T-helper 1 cell treated with Interleukin-12 subunit alpha and Interleukin-12 subunit beta and Interleukin-4 antibody, amounts not matched to agents 30 μg/mL and 1 μg/mL, for 36 hours (primary cell): ENCODE data around the gene MRPL46.
"Not testable (repeated sequence)": the region's sequence is repeated elsewhere in the genome, so short reads cannot be mapped to it uniquely, and the experiment has no call there.

ENCODE experiments used
- H3K27ac Mint-ChIP-seq: one replicate; pipeline ENCODE4 v1.8.0; 2021; ENCODE audit warnings: mild to moderate bottlenecking, mixed read lengths
- H3K27me3 Mint-ChIP-seq: one replicate; pipeline ENCODE4 v1.8.0; 2021; ENCODE audit warnings: low read depth, mixed read lengths
- H3K36me3 Mint-ChIP-seq: one replicate; pipeline ENCODE4 v1.8.0; 2021; ENCODE audit warnings: low read depth, mixed read lengths
- H3K4me1 Mint-ChIP-seq: one replicate; pipeline ENCODE4 v1.8.0; 2021; ENCODE audit warnings: low read depth, mixed read lengths
- H3K4me3 Mint-ChIP-seq: one replicate; pipeline ENCODE4 v1.8.0; 2021; ENCODE audit warnings: mild to moderate bottlenecking, moderate library complexity, mixed read lengths
- H3K9me3 Mint-ChIP-seq: one replicate; pipeline ENCODE4 v1.8.0; 2021; ENCODE audit warnings: mixed read lengths

Gene MRPL46

DNA sequence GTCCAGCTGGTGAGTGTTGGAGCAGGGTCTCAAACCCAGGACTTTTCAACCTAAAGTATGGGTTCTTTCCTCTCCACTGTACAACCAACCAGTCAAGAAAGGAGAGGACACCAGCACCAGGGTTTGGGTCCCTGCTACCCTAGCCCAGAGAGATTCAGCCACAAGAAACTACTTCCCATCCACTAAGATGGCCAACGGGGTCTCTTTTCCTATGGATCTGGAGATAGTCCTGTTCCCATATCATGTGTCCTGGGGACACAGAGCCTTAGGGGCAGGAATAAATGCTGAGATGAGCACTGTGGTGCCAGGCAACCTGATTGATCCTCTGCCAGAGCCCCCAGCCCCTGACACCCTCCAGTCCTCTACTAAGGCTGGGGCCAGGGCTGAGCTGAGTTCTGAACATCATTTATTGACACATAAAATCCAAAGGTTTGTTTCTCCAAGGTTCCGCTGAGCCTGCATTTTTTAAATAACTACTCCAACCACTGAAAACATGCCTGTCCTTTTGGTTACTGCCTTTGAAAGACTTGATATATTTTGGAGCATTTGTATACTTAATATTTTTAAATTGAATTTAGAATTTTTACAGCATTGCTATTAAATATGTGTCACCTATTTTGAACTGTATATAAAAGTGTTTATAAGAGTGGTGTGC lies 26.0 kb downstream of the MRPL46 start:
- Mint-ChIP-seq H3K4me1 (no peaks in the 10 kb centered on the region), H3K9me3 (peaks cover 14% of the 10 kb centered on the region), H3K27me3 (peaks cover 26% of the 10 kb centered on the region), H3K27ac (no peak overlapping the region), H3K4me3 (no peak overlapping the region), H3K36me3 (no peaks in the 10 kb centered on the region)

DNA sequence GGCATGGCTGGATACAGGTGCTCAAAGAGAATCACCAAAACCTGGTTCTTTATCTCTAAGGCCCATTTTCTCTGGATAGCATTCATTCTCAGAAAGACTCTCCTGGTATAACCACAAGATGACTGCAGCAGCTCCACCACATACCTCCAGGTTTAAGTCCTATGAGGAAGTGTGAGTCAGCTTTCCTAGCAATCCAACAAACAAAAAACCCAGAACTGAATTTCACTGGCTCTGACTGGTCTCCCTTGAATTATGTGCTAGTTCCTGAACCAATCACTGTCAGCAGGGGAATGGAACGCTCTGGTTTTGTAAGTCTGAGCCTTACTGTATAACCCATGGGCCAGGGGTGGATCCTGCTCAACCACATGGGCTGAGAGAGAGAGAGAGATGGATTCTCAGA lies 27.2 kb downstream of the MRPL46 start:
- H3K27ac Mint-ChIP-seq: no peak overlapping the region
- H3K27me3 Mint-ChIP-seq: peaks cover 34% of the 10 kb centered on the region
- peaks cover 14% of the 10 kb centered on the region for H3K9me3 Mint-ChIP-seq
- no peaks in the 10 kb centered on the region for H3K4me1 Mint-ChIP-seq
- H3K36me3 Mint-ChIP-seq: no peaks in the 10 kb centered on the region
- no peak overlapping the region for H3K4me3 Mint-ChIP-seq

DNA sequence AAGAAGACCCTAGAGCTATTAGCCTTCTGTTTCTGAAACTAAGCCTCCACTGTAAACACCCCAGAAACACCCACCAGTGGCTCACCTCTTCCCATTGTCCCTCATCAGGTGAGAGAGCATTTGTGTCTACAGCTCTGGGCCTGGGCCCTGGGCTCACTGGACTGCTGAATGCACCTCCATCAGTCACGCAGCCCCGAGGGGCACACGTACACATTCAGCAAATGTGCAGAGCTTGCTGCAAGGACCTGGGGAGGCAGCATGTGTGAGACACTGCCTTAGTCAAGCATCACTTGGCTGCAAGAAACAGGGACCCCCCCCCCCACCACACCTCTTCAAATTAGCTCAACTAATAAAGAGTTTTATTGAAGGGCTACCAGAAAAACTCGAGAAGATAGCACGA lies 29.0 kb downstream of the MRPL46 start:
- H3K27me3 Mint-ChIP-seq: peaks cover 24% of the 10 kb centered on the region
- no peak overlapping the region for H3K27ac Mint-ChIP-seq
- H3K4me1 Mint-ChIP-seq: no peaks in the 10 kb centered on the region
- H3K9me3 Mint-ChIP-seq: peaks cover 1% of the 10 kb centered on the region
- H3K36me3 Mint-ChIP-seq: no peaks in the 10 kb centered on the region
- H3K4me3 Mint-ChIP-seq: no peak overlapping the region

DNA sequence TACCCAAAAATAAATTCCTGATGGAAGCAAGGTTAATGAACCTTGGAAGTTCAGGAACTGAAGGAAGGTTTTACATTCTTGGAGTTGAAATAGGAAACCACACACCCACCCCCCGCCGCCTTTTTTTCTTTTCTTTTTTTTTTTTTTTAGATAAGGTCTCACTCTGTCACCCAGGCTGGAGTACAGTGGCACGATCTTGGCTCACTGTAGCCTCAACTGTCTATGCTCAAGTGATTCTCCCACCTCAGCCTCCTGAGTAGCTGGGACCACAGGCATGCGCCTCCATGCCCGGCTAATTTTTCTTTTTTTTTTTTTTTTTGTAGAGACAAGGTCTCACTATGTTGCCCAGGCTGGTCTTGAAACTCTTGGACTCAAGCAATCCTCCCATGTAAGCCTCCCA lies 33.1 kb downstream of the MRPL46 start:
- H3K27me3 Mint-ChIP-seq: peaks cover 30% of the 10 kb centered on the region
- not testable (repeated sequence) for H3K9me3 Mint-ChIP-seq, H3K4me3 Mint-ChIP-seq, H3K4me1 Mint-ChIP-seq, H3K27ac Mint-ChIP-seq, H3K36me3 Mint-ChIP-seq

DNA sequence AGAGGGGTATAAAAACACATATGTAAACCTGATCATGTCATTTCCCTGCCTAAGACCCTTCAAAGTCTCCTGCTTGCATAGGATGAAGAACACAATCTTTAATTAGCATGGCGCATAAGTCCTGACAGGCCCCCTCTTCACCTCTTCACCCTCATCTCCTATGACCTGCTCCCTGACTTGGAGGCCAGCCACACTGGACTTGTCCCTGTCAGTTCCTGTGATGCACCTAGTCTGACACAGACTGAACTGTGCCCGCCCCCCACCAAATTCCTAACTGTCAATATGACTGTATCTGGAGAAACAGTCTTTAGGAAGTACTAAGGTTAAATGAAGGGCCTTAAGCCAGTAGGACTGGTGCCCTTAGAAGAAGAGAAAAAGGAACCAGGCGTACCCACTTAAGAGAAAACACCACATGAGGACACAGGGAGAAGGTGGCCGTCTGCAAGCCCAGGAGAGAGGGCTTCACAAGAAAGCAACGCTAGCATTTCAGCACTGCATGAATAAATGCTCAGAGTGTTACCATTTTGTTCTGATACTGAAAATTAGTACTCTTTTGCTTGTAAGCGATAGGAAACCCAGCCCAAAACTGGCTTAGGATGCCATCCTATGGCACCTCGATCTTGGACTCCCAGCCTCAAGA lies 34.0 kb downstream of the MRPL46 start:
- Mint-ChIP-seq H3K4me3 (no peak overlapping the region), H3K27me3 (peaks cover 34% of the 10 kb centered on the region), H3K4me1 (no peaks in the 10 kb centered on the region), H3K36me3 (no peaks in the 10 kb centered on the region), H3K9me3 (no peaks in the 10 kb centered on the region), H3K27ac (no peak overlapping the region)

DNA sequence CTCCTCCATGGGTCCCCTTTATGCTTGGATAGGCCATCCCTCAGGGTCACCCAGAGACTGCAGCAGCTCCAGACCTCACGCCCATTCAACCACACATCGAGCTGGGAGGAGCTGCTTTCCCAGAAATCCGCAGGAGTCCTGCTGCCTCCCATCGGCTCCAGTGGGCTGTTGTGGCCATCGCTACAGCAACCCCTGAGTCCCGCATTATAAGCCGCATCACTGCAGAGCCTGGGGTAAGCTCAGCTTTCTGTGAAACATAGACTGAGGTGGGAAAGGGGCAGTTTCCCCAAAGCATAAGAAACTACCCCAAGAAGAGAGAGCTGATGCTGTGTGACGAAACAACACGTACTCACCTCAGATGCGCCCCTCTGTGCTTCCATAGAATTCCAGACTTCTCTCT lies 35.7 kb downstream of the MRPL46 start:
- no peak overlapping the region for H3K4me3 Mint-ChIP-seq
- H3K27me3 Mint-ChIP-seq: peaks cover 39% of the 10 kb centered on the region
- no peaks in the 10 kb centered on the region for H3K9me3 Mint-ChIP-seq
- no peak overlapping the region for H3K27ac Mint-ChIP-seq
- H3K36me3 Mint-ChIP-seq: no peaks in the 10 kb centered on the region
- no peaks in the 10 kb centered on the region for H3K4me1 Mint-ChIP-seq

DNA sequence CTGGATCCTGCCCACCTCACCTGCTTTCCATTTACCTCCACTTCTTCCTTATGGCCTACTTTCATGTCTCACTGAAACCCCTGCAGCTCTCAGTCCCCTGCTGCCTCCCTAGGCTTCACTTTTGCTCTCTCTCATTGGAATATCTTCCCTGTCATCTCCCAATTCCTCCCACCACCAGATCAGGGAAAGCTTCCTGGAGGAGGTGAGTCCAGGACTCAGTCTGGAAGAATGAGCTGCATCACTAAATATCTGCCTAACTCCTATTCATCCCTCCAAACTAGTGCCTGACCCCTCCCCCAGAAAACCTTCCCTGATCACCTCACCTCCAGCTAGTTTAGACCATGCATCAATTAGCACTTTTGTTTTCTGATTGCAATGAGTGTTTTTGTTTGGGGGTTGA lies 37.1 kb downstream of the MRPL46 start:
- H3K36me3 Mint-ChIP-seq: no peaks in the 10 kb centered on the region
- H3K27me3 Mint-ChIP-seq: peaks cover 37% of the 10 kb centered on the region
- no peaks in the 10 kb centered on the region for H3K9me3 Mint-ChIP-seq
- no peak overlapping the region for H3K27ac Mint-ChIP-seq
- H3K4me3 Mint-ChIP-seq: no peak overlapping the region
- H3K4me1 Mint-ChIP-seq: no peaks in the 10 kb centered on the region

DNA sequence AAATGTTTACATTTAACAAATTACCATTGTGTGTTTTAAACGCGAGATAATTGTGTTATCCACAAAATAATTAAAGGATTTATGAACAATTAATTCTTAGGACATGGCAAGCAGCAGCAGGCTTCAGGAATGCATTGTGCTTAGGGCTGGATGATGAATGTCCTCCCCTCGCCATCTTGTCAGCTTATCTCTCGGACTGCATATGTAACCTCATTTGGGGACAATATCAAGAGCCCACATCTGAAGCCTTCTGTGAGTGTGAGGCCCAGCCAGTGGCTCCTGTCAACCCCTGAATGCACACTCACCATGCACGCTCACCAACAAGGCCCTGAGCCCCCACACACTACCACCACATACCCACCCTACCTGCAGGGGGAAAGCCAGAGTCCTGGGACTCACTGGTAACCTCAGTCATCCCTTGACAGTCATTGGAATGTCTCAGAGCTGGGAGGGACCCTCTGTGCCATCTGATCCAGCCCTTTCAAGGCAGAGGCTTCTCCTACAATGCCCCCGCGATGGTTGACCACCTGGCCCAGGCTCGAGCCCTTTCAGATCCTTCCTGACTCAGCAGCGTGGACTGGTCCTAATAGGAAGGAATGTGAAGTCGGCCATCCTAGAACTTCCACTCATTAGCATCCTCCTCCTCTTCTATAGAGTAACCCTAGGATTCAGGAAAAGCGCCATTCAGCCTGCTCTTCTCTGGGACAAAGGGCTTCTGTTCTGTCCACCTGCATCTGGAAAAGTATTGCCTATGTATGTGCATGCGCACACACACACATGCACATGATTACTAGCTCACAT lies 38.2 kb downstream of the MRPL46 start:
- no peaks in the 10 kb centered on the region for H3K4me1 Mint-ChIP-seq
- no peak overlapping the region for H3K4me3 Mint-ChIP-seq
- no peaks in the 10 kb centered on the region for H3K36me3 Mint-ChIP-seq
- no peak overlapping the region for H3K27ac Mint-ChIP-seq
- H3K9me3 Mint-ChIP-seq: no peaks in the 10 kb centered on the region
- peaks cover 37% of the 10 kb centered on the region for H3K27me3 Mint-ChIP-seq

DNA sequence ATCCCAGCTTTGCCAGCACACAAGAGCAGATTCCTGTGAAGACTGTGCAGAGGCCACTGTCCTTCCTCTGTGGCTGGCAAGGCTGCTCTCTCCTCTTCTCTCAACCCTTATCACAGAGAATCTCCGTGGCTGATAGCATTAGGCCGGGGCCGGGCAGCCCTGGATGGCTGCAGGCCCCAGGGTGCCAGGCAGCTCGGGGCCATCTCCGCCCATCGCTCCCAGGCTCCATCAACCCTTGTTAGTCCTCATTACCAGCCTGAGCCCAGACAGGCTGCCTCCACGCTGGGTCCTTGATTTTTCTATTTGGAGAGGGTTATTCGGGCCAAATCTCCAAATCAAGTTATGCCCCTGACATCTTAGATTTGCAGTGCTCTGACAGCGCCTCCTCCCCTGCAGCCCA lies 39.1 kb downstream of the MRPL46 start:
- no peak overlapping the region for H3K4me3 Mint-ChIP-seq
- no peaks in the 10 kb centered on the region for H3K9me3 Mint-ChIP-seq
- H3K4me1 Mint-ChIP-seq: no peaks in the 10 kb centered on the region
- no peaks in the 10 kb centered on the region for H3K36me3 Mint-ChIP-seq
- H3K27ac Mint-ChIP-seq: no peak overlapping the region
- H3K27me3 Mint-ChIP-seq: peaks cover 30% of the 10 kb centered on the region

DNA sequence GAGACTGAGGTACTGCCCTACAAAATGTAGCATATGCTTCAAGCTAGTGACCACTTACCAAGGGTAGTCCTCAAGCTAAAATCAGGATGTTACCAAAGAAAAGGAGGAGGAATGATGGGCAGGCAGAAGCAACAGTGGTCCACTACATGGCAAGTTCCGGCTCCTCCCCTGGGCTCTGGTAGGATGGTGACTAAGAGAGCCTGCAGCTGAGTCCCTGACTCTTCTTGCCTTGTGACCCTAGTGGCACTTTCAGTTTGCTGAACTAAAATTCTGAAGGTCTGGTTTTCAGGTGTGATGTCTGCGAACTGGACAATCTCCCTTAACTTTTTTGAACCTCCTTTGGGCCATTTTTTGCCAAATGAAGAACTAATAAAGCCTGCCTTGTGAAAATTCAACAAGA lies 40.9 kb downstream of the MRPL46 start:
- H3K27ac Mint-ChIP-seq: no peak overlapping the region
- H3K4me1 Mint-ChIP-seq: no peaks in the 10 kb centered on the region
- H3K27me3 Mint-ChIP-seq: peaks cover 28% of the 10 kb centered on the region
- no peaks in the 10 kb centered on the region for H3K36me3 Mint-ChIP-seq
- no peaks in the 10 kb centered on the region for H3K9me3 Mint-ChIP-seq
- no peak overlapping the region for H3K4me3 Mint-ChIP-seq

DNA sequence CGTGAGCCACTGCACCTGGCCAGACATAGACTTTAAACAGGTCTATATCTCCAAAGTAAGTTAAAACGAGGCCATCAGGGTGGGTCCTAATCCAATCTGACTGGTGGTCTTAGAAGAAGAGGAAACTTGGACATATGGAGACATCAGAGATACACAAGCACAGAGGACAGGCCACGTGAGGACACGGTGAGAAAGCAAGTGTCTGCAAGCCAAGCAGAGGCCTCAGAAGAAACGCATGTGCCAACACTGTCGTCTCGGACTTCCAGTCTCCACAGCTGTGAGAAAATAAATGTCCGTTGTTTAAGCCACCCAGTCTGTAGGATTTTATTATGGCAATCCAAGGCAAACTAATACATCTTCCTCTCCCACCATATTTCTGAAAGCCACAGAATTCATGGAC lies 43.9 kb downstream of the MRPL46 start:
- Mint-ChIP-seq H3K27ac (no peak overlapping the region), H3K4me3 (no peak overlapping the region), H3K27me3 (peaks cover 22% of the 10 kb centered on the region), H3K4me1 (no peaks in the 10 kb centered on the region), H3K36me3 (no peaks in the 10 kb centered on the region), H3K9me3 (no peaks in the 10 kb centered on the region)

DNA sequence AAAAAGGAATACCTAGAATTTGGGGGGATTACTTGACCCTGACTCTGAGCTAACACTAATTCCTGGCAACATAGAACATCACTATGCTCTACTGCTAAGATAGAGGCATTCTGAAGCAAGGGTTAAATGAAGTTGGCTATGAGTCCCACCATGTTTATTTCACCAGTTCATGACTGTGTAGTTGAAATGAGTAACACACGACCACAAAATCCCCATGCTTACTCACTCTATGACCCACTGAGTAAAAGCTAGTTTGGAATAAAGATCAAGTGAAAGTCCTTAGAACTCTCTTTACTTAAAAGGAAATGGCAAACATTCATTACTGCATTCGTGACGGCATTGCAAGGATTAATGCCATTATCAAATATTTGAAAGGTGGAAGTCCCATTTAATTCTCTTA lies 47.4 kb downstream of the MRPL46 start:
- H3K27ac Mint-ChIP-seq: no peak overlapping the region
- peaks cover 22% of the 10 kb centered on the region for H3K27me3 Mint-ChIP-seq
- no peak overlapping the region for H3K4me3 Mint-ChIP-seq
- H3K36me3 Mint-ChIP-seq: no peaks in the 10 kb centered on the region
- H3K4me1 Mint-ChIP-seq: no peaks in the 10 kb centered on the region
- H3K9me3 Mint-ChIP-seq: no peaks in the 10 kb centered on the region
